ENCODE data around the gene REXO1.

- no peak for TF ChIP-seq CTCF (IDR thresholded peaks at IDR 0.05)
- no peak for TF ChIP-seq REST (IDR thresholded peaks at IDR 0.05; ENCODE audit: insufficient read depth in 1 of 2, low read depth in 2 of 2, low read length in 1 of 2)
- TF ChIP-seq TCF7L2 (IDR thresholded peaks at IDR 0.05; ENCODE audit: low read depth, low read length) = no peak
- TF ChIP-seq POLR2AphosphoS5 (IDR thresholded peaks at IDR 0.05; ENCODE audit: low read depth, low read length) = no peak
Measured at GRCh38 chr19:1785310-1785709, 63.0 kb downstream of the REXO1 start.

All from Panc1 (cell line).